ENCODE measurements around the gene GPX4. TPM values are rescaled to one million over a fixed set of nuclear protein-coding genes. Genes with fewer than 3 reads are reported as not detected.

GPX4 gene
- total and polyA plus RNA-seq, 2 of the 13 experiments (the other 11 are each of a cell fraction or from before 2014, with no cell fraction given), result 535 to 613 TPM

GRCh38 chr19:1151037-1151724, 47.4 kb downstream of the GPX4 start (continued):
- TF ChIP-seq MNT (IDR thresholded peaks at IDR 0.05), result no peak
- no peak for TF ChIP-seq ZNF746 (CRISPR knock-in tag; IDR thresholded peaks at IDR 0.05)
- TF ChIP-seq NCOA1 (CRISPR knock-in tag; IDR thresholded peaks at IDR 0.05), result no peak
- TF ChIP-seq ZNF550 (CRISPR knock-in tag; IDR thresholded peaks at IDR 0.05; ENCODE audit: borderline replicate concordance), result no peak
- TF ChIP-seq SATB2 (CRISPR knock-in tag; IDR thresholded peaks at IDR 0.05), result no peak
- TF ChIP-seq NR3C1 (CRISPR knock-in tag; IDR thresholded peaks at IDR 0.05), result no peak
- no peak for TF ChIP-seq SP1 (IDR thresholded peaks at IDR 0.05)
- TF ChIP-seq SP1 (CRISPR knock-in tag; IDR thresholded peaks at IDR 0.05), result no peak

GRCh38 chr19:1151917-1152587, 48.3 kb downstream of the GPX4 start:
- Histone ChIP-seq H2AFZ (ENCODE audit: low read length) (no peak overlapping the region), H3K36me3 (replicated peaks in 1 of 2; ENCODE audit: control insufficient read depth in 1 of 2, insufficient read depth in 2 of 2, low read length in 2 of 2) (peaks cover 5 to 12% of the 10 kb centered on the region in 2 experiments; a peak in 4 of 5 replicates), H3K9ac (ENCODE audit: insufficient read depth, low read depth, low read length) (no peak overlapping the region), H3K4me3 (replicated peaks in 1 of 3; ENCODE audit: insufficient read depth in 1 of 3, low read depth in 2 of 3, low read length in 3 of 3) (no peak overlapping the region), H3K79me2 (ENCODE audit: insufficient read depth, low read length) (peaks cover 8% of the 10 kb centered on the region), H3K4me1 (ENCODE audit: insufficient read depth, low read length) (peaks cover 20% of the 10 kb centered on the region), H3K9me3 (ENCODE audit: low read length) (no peaks in the 10 kb centered on the region), H3K27me3 (ENCODE audit: control insufficient read depth in 1 of 2, insufficient read depth in 2 of 2, low read length in 2 of 2) (no peaks in the 10 kb centered on the region; a peak in 1 of 5 replicates), H4K20me1 (ENCODE audit: insufficient read depth, low read length) (peaks cover 4% of the 10 kb centered on the region; the same call in 1 of the 2 replicates), H3K4me2 (ENCODE audit: low read depth, low read length) (no peak overlapping the region), H3K27ac (ENCODE audit: extremely low read length, insufficient read depth, low read length) (no peak overlapping the region)
- ChIA-PET CTCF (ENCODE audit: low intra/inter-chr PET ratio, low total read pairs) (no interaction called here), POLR2A (no interaction called here)
- intact Hi-C loops (cut with micrococcal nuclease; ENCODE audit: unreplicated experiment) (no loop called here), in situ Hi-C loops (cut with HindIII; ENCODE audit: extremely low pct_ligation_motif_present, low pct_unique_long_range_greater_than_20kb) (loop anchor here (5.0 kb wide), 1 partner anchor 35 kb away; no protein-coding TSS in a partner anchor)
- DNase-seq (ENCODE audit: low spot score), result no peak
- no peak for ATAC-seq
- BruUV-seq (replicated peaks), result no TSS peak
- WGBS (ENCODE audit: low lambda C conversion rate), result 97% methylated on average over 35 of the region's 35 CpGs
- FAIRE-seq, result no peak
- no peak for TF ChIP-seq ZNF275 (CRISPR knock-in tag; IDR thresholded peaks at IDR 0.05; ENCODE audit: borderline replicate concordance)
- no peak for TF ChIP-seq ZNF329 (CRISPR knock-in tag; IDR thresholded peaks at IDR 0.05; ENCODE audit: low read depth)
- TF ChIP-seq GABPB1 (CRISPR knock-in tag; IDR thresholded peaks at IDR 0.05), result no peak
- TF ChIP-seq ZNF512B (CRISPR knock-in tag; IDR thresholded peaks at IDR 0.05; ENCODE audit: borderline replicate concordance), result no peak
- no peak for TF ChIP-seq KLF12 (CRISPR knock-in tag; IDR thresholded peaks at IDR 0.05; ENCODE audit: borderline replicate concordance)
- no peak for TF ChIP-seq ZNF616 (CRISPR knock-in tag; IDR thresholded peaks at IDR 0.05; ENCODE audit: low read depth)
- TF ChIP-seq SNAPC5 (CRISPR knock-in tag; IDR thresholded peaks at IDR 0.05; ENCODE audit: borderline replicate concordance), result no peak
